GM21825 (cell line): Measurements from ENCODE around the gene PPP2R2B.
"Not testable (repeated sequence)": the region's sequence is repeated elsewhere in the genome, so short reads cannot be mapped to it uniquely, and the experiment has no call there.

Experiments used
- ATAC-seq: cut with Tn5 transposase; IDR thresholded peaks from one replicate; pipeline ENCODE4 v1.9.1; 2021; ENCODE audit warnings: mild to moderate bottlenecking, moderate library complexity; ENCODE audit not compliant: unreplicated experiment

The PPP2R2B gene

GRCh38 chr5:146622391-146622790 lies 256.2 kb downstream of the PPP2R2B start:
- ATAC-seq = no peak

DNA sequence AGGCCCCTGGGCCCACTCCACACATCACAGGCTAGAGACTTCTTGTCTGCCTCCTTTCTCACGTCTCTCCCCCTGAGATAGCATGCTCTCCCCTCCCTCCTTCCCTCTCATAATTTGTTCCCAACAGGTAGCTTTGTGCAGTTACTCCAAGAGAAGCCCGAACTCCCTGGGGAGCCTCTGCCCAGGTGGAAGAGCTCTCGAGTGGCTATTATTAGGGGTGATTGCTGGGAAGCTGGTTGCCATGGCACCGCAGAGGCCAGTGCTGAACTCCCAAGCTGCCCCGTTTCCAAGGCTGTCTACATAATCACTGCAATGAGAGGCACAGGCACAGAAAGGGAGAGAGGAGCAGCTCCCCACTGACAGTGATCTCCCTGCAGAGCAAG lies 257.9 kb downstream of the PPP2R2B start:
- ATAC-seq = no peak

DNA sequence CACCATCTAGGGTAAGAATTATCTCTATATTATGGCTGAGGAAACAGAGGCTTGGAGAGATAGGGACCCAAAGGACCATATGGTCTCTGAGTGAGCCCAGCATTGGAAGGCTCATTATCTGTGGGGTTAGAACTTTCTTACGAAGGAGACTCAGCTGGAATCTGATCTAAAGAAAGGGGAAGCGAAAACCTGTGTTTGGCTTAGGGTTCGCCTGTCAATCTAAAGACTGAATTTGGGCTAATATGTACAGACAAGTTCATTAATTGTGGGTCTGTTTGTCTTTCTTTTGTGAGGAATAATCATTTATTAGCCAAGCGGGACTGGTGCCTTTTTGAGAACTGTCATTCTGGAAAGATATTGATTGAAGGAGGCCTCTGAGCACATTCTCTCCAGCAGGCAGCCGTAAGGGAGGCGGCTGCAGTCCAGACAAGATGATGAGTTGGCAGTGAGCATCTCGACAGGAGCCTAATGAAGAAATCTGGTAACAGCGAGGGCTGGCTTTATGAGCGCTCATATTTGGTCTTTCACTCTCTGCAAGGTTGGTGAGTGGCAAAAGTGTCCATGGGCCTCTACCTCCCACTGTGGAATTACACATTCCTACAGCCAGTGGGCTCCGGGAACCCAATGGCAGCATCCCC lies 258.4 kb downstream of the PPP2R2B start:
- no peak for ATAC-seq

- no peak for ATAC-seq
Observed at GRCh38 chr5:146618434-146618833, 260.1 kb downstream of the PPP2R2B start.

GRCh38 chr5:146609731-146610130 lies 268.8 kb downstream of the PPP2R2B start:
- not testable (repeated sequence) for ATAC-seq

DNA sequence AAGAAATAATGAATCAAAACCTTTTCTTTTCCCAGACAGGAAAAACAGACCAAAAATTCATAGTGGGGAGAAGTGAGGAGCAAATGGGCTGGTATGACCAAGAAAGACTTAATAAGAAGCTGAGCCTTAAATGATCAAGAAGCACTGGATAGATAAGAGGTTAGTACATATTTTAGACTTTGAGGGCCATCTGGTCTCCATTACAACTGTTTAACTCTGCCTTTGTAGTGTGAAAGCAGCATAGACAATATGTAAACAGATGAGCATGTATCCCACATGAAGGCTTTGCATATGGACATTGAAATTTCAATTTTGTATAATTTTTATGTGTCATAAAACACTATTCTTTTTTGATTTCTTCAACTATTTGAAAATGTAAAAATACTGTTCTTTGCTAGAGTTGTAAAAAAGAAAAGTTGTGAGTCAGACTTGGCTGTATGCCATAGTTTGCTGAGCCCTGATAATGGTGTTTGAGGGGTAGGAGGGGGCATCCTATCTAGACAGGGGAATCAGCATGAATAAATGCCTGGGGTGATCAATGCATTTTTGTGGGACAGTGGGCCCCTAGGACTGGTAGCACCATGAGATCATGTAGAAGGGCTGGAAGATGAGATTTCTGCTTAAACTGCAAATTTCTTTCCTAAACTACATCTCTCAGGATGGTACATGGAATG lies 270.8 kb downstream of the PPP2R2B start:
- ATAC-seq = no peak

DNA sequence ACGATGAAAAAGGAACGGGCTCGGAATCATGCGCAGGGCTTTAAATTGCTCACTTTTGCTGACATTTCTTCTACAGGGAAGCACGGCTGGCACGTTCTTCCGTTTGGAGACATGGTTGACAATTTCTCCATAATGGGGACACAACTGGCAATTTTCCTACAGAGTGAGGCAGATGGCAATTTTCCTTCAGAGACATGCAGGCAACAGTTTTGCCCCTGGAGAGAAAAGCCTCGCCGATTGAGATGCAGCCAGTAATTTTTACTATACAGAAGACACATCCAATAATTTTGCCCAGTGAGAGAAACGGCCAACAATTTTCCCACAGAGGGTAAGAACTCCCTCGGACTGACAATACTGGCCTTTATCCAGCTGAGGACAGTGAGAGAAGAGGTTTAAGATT lies 271.7 kb downstream of the PPP2R2B start:
- ATAC-seq = no peak

- no peak for ATAC-seq
Observed at GRCh38 chr5:146600376-146600775, 278.2 kb downstream of the PPP2R2B start.

GRCh38 chr5:146599261-146599660 lies 279.3 kb downstream of the PPP2R2B start:
- no peak for ATAC-seq

DNA sequence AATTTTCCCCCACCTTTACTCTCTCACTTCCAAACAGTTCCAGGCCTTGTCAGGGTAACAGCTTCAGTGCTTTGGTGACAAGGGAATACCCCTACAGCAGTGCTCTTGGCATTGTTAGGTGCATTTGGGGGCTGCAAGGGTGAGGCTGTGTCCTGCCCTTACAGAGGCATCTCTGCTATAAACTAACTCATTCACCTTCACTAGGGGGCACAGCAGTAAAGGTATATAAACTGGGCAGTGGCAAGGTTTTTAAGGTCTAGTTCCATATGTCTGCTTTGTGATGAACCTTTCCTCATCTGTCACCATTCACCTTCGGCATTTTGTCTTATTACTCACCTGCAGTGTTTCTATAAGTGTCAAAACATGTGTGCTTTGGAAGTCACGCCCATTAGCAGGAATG lies 283.5 kb downstream of the PPP2R2B start:
- ATAC-seq = no peak

GRCh38 chr5:146592352-146592751 lies 286.2 kb downstream of the PPP2R2B start:
- no peak for ATAC-seq

- no peak for ATAC-seq
Observed at GRCh38 chr5:146589028-146589345, 289.6 kb downstream of the PPP2R2B start.

- no peak for ATAC-seq
Observed at GRCh38 chr5:146588331-146589027, 290.1 kb downstream of the PPP2R2B start.

DNA sequence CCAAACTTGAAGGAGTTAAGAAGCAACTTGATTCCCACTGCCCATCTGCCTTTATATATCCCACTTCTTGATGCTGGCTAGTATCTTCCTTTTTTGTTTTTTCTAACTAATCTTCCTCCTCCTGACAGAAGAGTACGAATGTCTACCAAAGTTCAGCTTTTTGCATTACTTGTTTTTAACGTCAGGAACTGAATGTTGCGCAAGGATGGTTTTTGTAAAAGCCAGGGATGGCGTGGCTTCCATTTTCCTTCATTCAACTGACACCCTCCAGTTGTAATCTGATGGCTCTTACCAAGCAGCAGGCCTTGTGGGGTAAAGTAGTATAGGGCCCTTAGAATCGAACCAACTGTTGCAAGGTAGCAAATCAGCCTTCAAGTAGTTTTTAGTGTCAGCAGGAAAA lies 291.8 kb downstream of the PPP2R2B start:
- no peak for ATAC-seq

DNA sequence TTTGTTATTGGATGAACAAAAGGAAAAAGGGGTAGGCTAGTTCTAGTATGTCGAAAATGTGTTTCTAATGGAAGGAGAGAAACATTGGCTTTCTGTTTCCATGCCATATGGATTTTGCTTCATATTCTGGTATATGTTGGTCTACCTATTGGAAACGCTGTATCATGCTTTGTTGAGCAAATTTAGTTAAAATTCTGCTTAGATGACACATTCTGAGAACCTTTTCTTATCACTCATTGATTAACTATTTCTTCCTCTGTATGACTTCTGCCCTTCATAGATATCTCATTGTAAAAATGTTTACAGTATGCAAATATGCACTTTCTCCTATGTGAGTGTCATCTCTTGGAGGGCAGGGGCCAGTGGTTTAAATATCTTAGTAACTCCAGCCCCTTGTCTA lies 293.8 kb downstream of the PPP2R2B start:
- no peak for ATAC-seq

GRCh38 chr5:146582051-146582596 lies 296.4 kb downstream of the PPP2R2B start:
- ATAC-seq = no peak

GRCh38 chr5:146580237-146580636 lies 298.3 kb downstream of the PPP2R2B start:
- no peak for ATAC-seq

DNA sequence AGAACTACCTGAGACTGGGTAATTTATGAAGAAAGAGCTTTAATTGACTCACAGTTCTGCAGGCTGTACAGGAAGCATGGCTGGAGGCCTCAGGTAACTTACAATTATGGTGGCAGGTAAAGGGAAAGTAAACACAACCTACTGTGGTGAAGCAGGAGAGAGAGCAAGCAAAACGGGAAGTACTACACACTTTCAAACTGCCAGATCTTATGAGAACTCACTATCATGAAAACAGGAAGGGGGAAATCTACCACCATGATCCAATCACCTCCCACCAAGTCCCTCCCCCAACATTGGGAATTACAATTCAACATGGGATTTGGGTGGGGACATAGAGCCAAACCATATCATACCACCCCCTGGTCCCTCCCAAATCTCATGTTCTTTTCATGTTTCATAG lies 303.8 kb downstream of the PPP2R2B start:
- no peak for ATAC-seq

DNA sequence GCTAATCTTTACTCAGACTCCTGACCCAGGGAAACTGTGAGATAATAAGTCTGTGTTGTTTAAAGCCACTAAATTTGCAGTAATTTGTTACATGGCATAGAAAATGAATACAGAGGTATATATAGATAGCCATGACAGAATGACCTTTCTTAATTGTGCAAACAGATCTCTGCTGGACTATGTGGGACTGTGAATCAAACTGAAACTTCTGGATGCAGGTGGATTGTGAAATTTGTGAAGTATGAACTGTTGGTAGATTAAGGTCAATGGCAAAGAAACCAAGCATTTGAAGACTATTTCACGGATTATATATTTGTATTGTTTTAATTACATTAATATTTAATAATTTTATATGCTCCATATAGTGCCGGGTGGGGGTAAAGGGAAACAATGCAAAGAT lies 310.4 kb downstream of the PPP2R2B start:
- no peak for ATAC-seq

GRCh38 chr5:146565764-146566367 lies 312.7 kb downstream of the PPP2R2B start:
- ATAC-seq = peak; percentile 97

DNA sequence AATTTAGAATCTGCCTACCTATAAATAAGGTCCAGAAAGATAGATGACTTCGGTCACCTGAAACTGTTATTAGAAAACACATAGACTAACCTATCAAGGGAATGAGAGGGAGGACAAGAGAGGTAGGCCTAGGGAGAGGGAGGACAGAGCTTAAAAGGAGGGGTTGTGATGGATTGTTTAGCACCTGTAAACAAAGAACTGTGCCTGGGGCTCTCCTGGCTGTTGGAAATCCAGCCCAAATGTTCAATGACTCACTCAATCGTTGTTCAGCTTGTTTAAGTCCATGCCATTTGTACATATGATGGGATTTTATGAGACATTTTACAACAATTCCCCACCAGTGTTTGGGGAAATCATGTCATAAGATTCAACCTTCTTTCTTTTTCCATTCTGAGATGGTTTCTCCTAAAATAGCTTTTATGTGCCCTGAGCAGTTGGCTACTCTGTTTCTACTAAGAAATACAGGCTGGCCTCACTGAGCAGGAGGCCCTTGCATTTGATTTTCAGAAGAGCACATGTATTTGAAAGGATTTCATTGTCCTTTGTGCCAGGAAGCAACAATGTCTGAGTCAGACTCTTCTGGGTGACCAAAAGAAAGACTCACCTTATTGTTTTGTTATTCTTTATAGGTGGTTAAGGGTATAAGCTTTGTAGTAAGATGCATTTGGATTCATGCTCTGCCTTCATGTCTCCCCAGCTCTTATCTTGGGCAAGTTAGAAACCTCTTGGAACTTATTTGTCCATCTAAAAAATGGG lies 314.4 kb downstream of the PPP2R2B start:
- no peak for ATAC-seq
